AG10803 (cell line): ENCODE data around the gene CHIC2.

ENCODE experiments used
- DNase-seq: peaks from one replicate; pipeline ENCODE4 v3.0.0; 2010; ENCODE audit warnings: low read depth
- H3K4me3 ChIP-seq: 2 replicates; pipeline ENCODE4 v1.5.1; 2011; ENCODE audit warnings: mild to moderate bottlenecking, low read length, control low read depth
- CTCF ChIP-seq: conservative IDR thresholded peaks from 2 replicates; pipeline ENCODE4 v1.5.1; 2011; ENCODE audit warnings: mild to moderate bottlenecking, low read length, control low read depth, inconsistent platforms

CHIC2 gene

GRCh38 chr4:54065282-54066087, 1.1 kb upstream of the CHIC2 start:
- DNase-seq = peak; percentile 63
- no peak for TF ChIP-seq CTCF
- H3K4me3 ChIP-seq = no peak overlapping the region

GRCh38 chr4:54063737-54064316, 578 bp downstream of the CHIC2 start:
- DNase-seq = peak; percentile 29
- TF ChIP-seq CTCF = no peak

GRCh38 chr4:54063229-54063628, 1.2 kb downstream of the CHIC2 start:
- no peak for TF ChIP-seq CTCF
- peak overlapping the region; percentile 92 for H3K4me3 ChIP-seq
- peak; percentile 69 for DNase-seq

More at GRCh38 chr4:54063737-54064316, 578 bp downstream of the CHIC2 start:
- H3K4me3 ChIP-seq = peak overlapping the region; percentile 92

GRCh38 chr4:54062392-54062791, 2.0 kb downstream of the CHIC2 start:
- no peak for DNase-seq
- H3K4me3 ChIP-seq = peak overlapping the region; percentile 92

GRCh38 chr4:54061873-54062272, 2.5 kb downstream of the CHIC2 start:
- no peak for TF ChIP-seq CTCF
- no peak for DNase-seq
- peak overlapping the region; percentile 92 for H3K4me3 ChIP-seq

More at GRCh38 chr4:54062392-54062791, 2.0 kb downstream of the CHIC2 start:
- TF ChIP-seq CTCF = no peak

- H3K4me3 ChIP-seq = no peak overlapping the region; the same call in 1 of the 2 replicates
- DNase-seq = no peak
- TF ChIP-seq CTCF = no peak
Measured at GRCh38 chr4:54061067-54061466, 3.3 kb downstream of the CHIC2 start.

GRCh38 chr4:54060116-54060515, 4.3 kb downstream of the CHIC2 start:
- H3K4me3 ChIP-seq = no peak overlapping the region
- TF ChIP-seq CTCF = no peak
- no peak for DNase-seq
